H1 (cell line): ENCODE data around the gene LDLRAD4. TPM values are rescaled to one million over a fixed set of nuclear protein-coding genes. Genes with fewer than 3 reads are reported as not detected.

Experiments used
- CTCF ChIA-PET: fragments of 300-600 bp; sonication (Branson Sonifier 250); formaldehyde crosslinking; loops from one replicate; lab custom pipeline; 2021; ENCODE audit not compliant: partially characterized antibody; lab: Charles Lee
- POLR2A ChIA-PET: fragments of 300-600 bp; sonication (Branson Sonifier 250); formaldehyde crosslinking; loops from one replicate; lab custom pipeline; 2021; ENCODE audit warnings: inconsistent platforms; ENCODE audit not compliant: partially characterized antibody; lab: Charles Lee
- DNase-seq, 2 experiments: peaks; one replicate each; pipeline versions ENCODE4 v3.0.0 to v3.0.0-alpha.2; 2010 to 2022; ENCODE audit warnings: low spot score in 2 of 2, low read depth in 1 of 2, mixed read lengths in 1 of 2
- FAIRE-seq: peaks from 2 replicates; lab custom pipeline; 2011; peaks lifted over from hg19 to GRCh38; lab: Jason Lieb, UNC
- H2AFZ ChIP-seq: 2 replicates; pipeline ENCODE4 v1.8.1; 2012; ENCODE audit warnings: low read length, inconsistent platforms
- H2AK5ac ChIP-seq: 2 replicates; pipeline ENCODE4 v1.6.1; 2013; ENCODE audit warnings: low read depth, low read length
- H2BK120ac ChIP-seq: replicated peaks from 2 replicates; pipeline ENCODE3; 2013; ENCODE audit warnings: low read depth, low read length, inconsistent platforms
- H2BK12ac ChIP-seq: 2 replicates; pipeline ENCODE4 v1.6.1; 2013; ENCODE audit warnings: low read depth, low read length
- H2BK15ac ChIP-seq: 2 replicates; pipeline ENCODE4 v1.6.1; 2013; ENCODE audit warnings: low read length
- H2BK20ac ChIP-seq: 2 replicates; pipeline ENCODE4 v1.6.1; 2013; ENCODE audit warnings: low read length
- H2BK5ac ChIP-seq: 2 replicates; pipeline ENCODE4 v1.6.1; 2013; ENCODE audit warnings: low read depth, low read length
- H3K14ac ChIP-seq: 2 replicates; pipeline ENCODE4 v1.6.1; 2013; ENCODE audit warnings: inconsistent platforms; ENCODE audit not compliant: insufficient read length
- H3K18ac ChIP-seq: 2 replicates; pipeline ENCODE4 v1.6.1; 2013; ENCODE audit warnings: low read length; ENCODE audit errors: extremely low read depth
- H3K23ac ChIP-seq: 2 replicates; pipeline ENCODE4 v1.6.1; 2013; ENCODE audit warnings: inconsistent platforms; ENCODE audit not compliant: insufficient read length
- H3K23me2 ChIP-seq: 2 replicates; pipeline ENCODE4 v1.6.1; 2013; ENCODE audit warnings: low read depth, low read length
- H3K27ac ChIP-seq: 2 replicates; pipeline ENCODE4 v1.6.1; 2011; ENCODE audit warnings: low read depth, low read length, inconsistent platforms
- H3K27me3 ChIP-seq, 4 experiments: replicated peaks in 1 of 4; 1 replicate in 1 of 4; 2 replicates in 3 of 4; pipeline versions ENCODE4 v1.6.1 to v1.8.1; 2011 to 2013; ENCODE audit warnings: low read length in 3 of 4, mild to moderate bottlenecking in 3 of 4, inconsistent platforms in 2 of 4, mixed read lengths in 2 of 4, moderate library complexity in 1 of 4; ENCODE audit not compliant: control insufficient read depth in 3 of 4, insufficient read depth in 3 of 4; ENCODE audit errors: extremely low read depth in 1 of 4
- H3K36me3 ChIP-seq, 4 experiments: 2 replicates each; pipeline versions ENCODE4 v1.6.1 to v1.8.1; 2011 to 2013; ENCODE audit warnings: mild to moderate bottlenecking in 4 of 4, low read length in 3 of 4, moderate library complexity in 2 of 4, control low read depth in 1 of 4, inconsistent platforms in 1 of 4; ENCODE audit not compliant: insufficient read depth in 4 of 4, control insufficient read depth in 2 of 4
- H3K4ac ChIP-seq: replicated peaks from 2 replicates; pipeline ENCODE3; 2013; ENCODE audit warnings: low read length, low read depth, mixed read lengths, inconsistent platforms; ENCODE audit not compliant: insufficient read length
- H3K4me1 ChIP-seq, 4 experiments: replicated peaks in 1 of 4; 1 replicate in 1 of 4; 2 replicates in 3 of 4; pipeline versions ENCODE4 v1.6.1 to v1.8.1; 2011 to 2013; ENCODE audit warnings: low read length in 3 of 4, inconsistent platforms in 2 of 4, mixed read lengths in 1 of 4; ENCODE audit not compliant: insufficient read depth in 4 of 4, control insufficient read depth in 3 of 4
- H3K4me2 ChIP-seq, 2 experiments: 2 replicates each; pipeline versions ENCODE4 v1.6.1 to v1.8.1; 2011 to 2013; ENCODE audit warnings: low read depth in 2 of 2, low read length in 2 of 2, control low read depth in 1 of 2, inconsistent platforms in 1 of 2, mild to moderate bottlenecking in 1 of 2; ENCODE audit not compliant: insufficient read depth in 1 of 2
- H3K4me3 ChIP-seq, 4 experiments: fragments of 200-600, 300-600 bp in 1 of 4; sonication (generic), shearing (Covaris generic), sonication (Bioruptor Twin) in 1 of 4; 2 replicates each; pipeline versions ENCODE4 v1.5.1 to v1.8.1; 2011 to 2016; ENCODE audit warnings: low read length in 4 of 4, low read depth in 3 of 4, control low read depth in 2 of 4, inconsistent platforms in 2 of 4, mild to moderate bottlenecking in 2 of 4, mixed read lengths in 1 of 4, moderate library complexity in 1 of 4; ENCODE audit not compliant: insufficient read depth in 2 of 4; ENCODE audit errors: extremely low read depth in 1 of 4
- H3K56ac ChIP-seq: replicated peaks from 2 replicates; pipeline ENCODE3; 2013; ENCODE audit warnings: low read depth, mild to moderate bottlenecking, mixed read lengths, low read length, inconsistent platforms; ENCODE audit not compliant: insufficient read length
- H3K79me1 ChIP-seq: 2 replicates; pipeline ENCODE4 v1.6.1; 2013; ENCODE audit warnings: low read depth, low read length, control low read depth
- H3K79me2 ChIP-seq, 2 experiments: 2 replicates each; pipeline versions ENCODE4 v1.6.1 to v1.8.1; 2012 to 2013; ENCODE audit warnings: low read length in 2 of 2, mild to moderate bottlenecking in 2 of 2, inconsistent platforms in 1 of 2; ENCODE audit not compliant: insufficient read depth in 2 of 2, control insufficient read depth in 1 of 2
- H3K9ac ChIP-seq, 4 experiments: replicated peaks in 1 of 4; 1 replicate in 1 of 4; 2 replicates in 3 of 4; pipeline versions ENCODE4 v1.6.1 to v1.8.1; 2011 to 2013; ENCODE audit warnings: low read depth in 3 of 4, low read length in 3 of 4, control low read depth in 2 of 4, mild to moderate bottlenecking in 2 of 4, moderate library complexity in 2 of 4, inconsistent platforms in 1 of 4; ENCODE audit errors: extremely low read depth in 1 of 4
- H3K9me3 ChIP-seq, 2 experiments: 2 replicates each; pipeline versions ENCODE4 v1.6.1 to v1.8.1; 2012 to 2013; ENCODE audit warnings: mild to moderate bottlenecking in 2 of 2, moderate library complexity in 2 of 2, control low read depth in 1 of 2, inconsistent platforms in 1 of 2, low read depth in 1 of 2, low read length in 1 of 2, mixed read lengths in 1 of 2; ENCODE audit not compliant: insufficient read depth in 2 of 2
- H4K20me1 ChIP-seq, 2 experiments: replicated peaks in 1 of 2; 2 replicates each; pipeline versions ENCODE3 to v1.8.1; 2011 to 2013; ENCODE audit warnings: inconsistent platforms in 2 of 2, low read length in 2 of 2, mild to moderate bottlenecking in 1 of 2; ENCODE audit not compliant: insufficient read depth in 2 of 2, control insufficient read depth in 1 of 2
- H4K5ac ChIP-seq: 2 replicates; pipeline ENCODE4 v1.6.1; 2013; ENCODE audit warnings: low read length, low read depth, mixed read lengths, inconsistent platforms; ENCODE audit not compliant: insufficient read length
- H4K8ac ChIP-seq: 2 replicates; pipeline ENCODE4 v1.8.0; 2013; ENCODE audit warnings: mild to moderate bottlenecking, moderate library complexity, low read length, inconsistent platforms; ENCODE audit not compliant: insufficient read depth; ENCODE audit errors: extremely low read depth
- H4K91ac ChIP-seq: replicated peaks from 2 replicates; pipeline ENCODE3; 2013; ENCODE audit warnings: low read length, mixed read lengths, inconsistent platforms; ENCODE audit not compliant: insufficient read length
- ASH2L ChIP-seq: fragments of 200-600, 300-600 bp; sonication (generic); IDR thresholded peaks from one replicate; pipeline ENCODE4 v1.7.1; 2017; ENCODE audit warnings: low read length
- BACH1 ChIP-seq: IDR thresholded peaks from 2 replicates; pipeline ENCODE4 v1.6.1; 2012; ENCODE audit warnings: low read length, improper control_type of control experiment
- E2F6 ChIP-seq: IDR thresholded peaks from 2 replicates; pipeline ENCODE4 v1.6.1; 2012; ENCODE audit warnings: inconsistent platforms
- EGR1 ChIP-seq: IDR thresholded peaks from 2 replicates; pipeline ENCODE4 v1.6.1; 2011; ENCODE audit warnings: low read depth, low read length, borderline replicate concordance
- EP300 ChIP-seq, 2 experiments: IDR thresholded peaks; 1 replicate in 1 of 2; 2 replicates in 1 of 2; pipeline ENCODE4 v1.6.1; 2011 to 2012; ENCODE audit warnings: low read depth in 2 of 2, low read length in 2 of 2, mild to moderate bottlenecking in 2 of 2, borderline replicate concordance in 1 of 2, inconsistent platforms in 1 of 2, moderate library complexity in 1 of 2
- EZH2 ChIP-seq: fragments of 200-600 bp; sonication (generic); IDR thresholded peaks from 2 replicates; pipeline ENCODE4 v1.7.1; 2012; ENCODE audit warnings: low read depth, mild to moderate bottlenecking, moderate library complexity, low read length, inconsistent platforms; ENCODE audit not compliant: severe bottlenecking
- FOSL1 ChIP-seq: IDR thresholded peaks from 2 replicates; pipeline ENCODE4 v1.6.1; 2011; ENCODE audit warnings: mild to moderate bottlenecking, low read depth, low read length, moderate library complexity; ENCODE audit not compliant: insufficient read depth
- NRF1 ChIP-seq: IDR thresholded peaks from 2 replicates; pipeline ENCODE4 v1.6.1; 2011; ENCODE audit warnings: mild to moderate bottlenecking, low read depth, low read length, improper control_type of control experiment
- SP1 ChIP-seq: IDR thresholded peaks from 2 replicates; pipeline ENCODE4 v1.6.1; 2011; ENCODE audit warnings: low read depth, low read length
- TAF1 ChIP-seq: IDR thresholded peaks from 2 replicates; pipeline ENCODE4 v1.6.1; 2011; ENCODE audit warnings: mild to moderate bottlenecking, low read depth, low read length
- TAF7 ChIP-seq: optimal IDR thresholded peaks from 2 replicates; pipeline ENCODE3; 2011; ENCODE audit warnings: low read depth, mild to moderate bottlenecking, inconsistent platforms, low read length, moderate library complexity, borderline replicate concordance
- TCF12 ChIP-seq: IDR thresholded peaks from 2 replicates; pipeline ENCODE4 v1.6.1; 2011; ENCODE audit warnings: low read depth, mild to moderate bottlenecking, low read length
- WGBS, 2 experiments: shearing (Covaris generic) in 1 of 2; methylation state at CpG; one replicate each; pipeline versions ENCODE4 v1.1.6 to v1.1.7; 2013 to 2015; ENCODE audit warnings: low lambda C conversion rate in 2 of 2, mixed read lengths in 2 of 2, inconsistent platforms in 1 of 2, low coverage in 1 of 2, missing lambda C conversion rate in 1 of 2; ENCODE audit not compliant: insufficient replicate concordance in 2 of 2, insufficient coverage in 1 of 2, insufficient read length in 1 of 2; ENCODE audit errors: extremely low coverage in 1 of 2, missing lambda C conversion rate in 1 of 2; 5-methylcytosine and 5-hydroxymethylcytosine counted together
- polyA plus RNA-seq, 7 experiments: library from polyadenylated mRNA; depleted of rRNA in 3 of 7; stranded (reverse) in 5 of 7; unstranded in 2 of 7; fragments of >200 nt in 5 of 7; fragments of 200-250 nt in 2 of 7; gene quantifications; 1 replicate in 5 of 7; 2 replicates in 1 of 7; 4 replicates in 1 of 7; pipeline versions ENCODE4 v1.2.1 to v1.2.3, GENCODE V29; 2011 to 2013; ENCODE audit warnings: missing spikeins in 2 of 7, mixed read lengths in 2 of 7
- total RNA-seq: library from RNA; stranded (reverse); fragmentation: NEBNext Ultra II Directional; extraction: Animal tissue kit (Norgen Biotek cat#: 25700); gene quantifications from 2 replicates; pipeline ENCODE4 v1.2.1, GENCODE V29; 2021

The LDLRAD4 gene
- total and polyA plus RNA-seq, 2 of the 8 experiments (the other 6 are each of a cell fraction or from before 2014, with no cell fraction given) = 0.77 to 1.4 TPM

- Histone ChIP-seq H2BK120ac (no peak overlapping the region), H3K23ac (no peak overlapping the region), H2BK15ac (no peak overlapping the region), H3K27me3 (no peaks in the 10 kb centered on the region), H4K5ac (no peak overlapping the region), H3K4me1 (no peaks in the 10 kb centered on the region; a peak in 3 of 7 replicates), H3K4me3 (no peak overlapping the region), H3K18ac (no peak overlapping the region), H3K79me2 (no peaks in the 10 kb centered on the region), H2BK20ac (no peak overlapping the region), H3K23me2 (no peaks in the 10 kb centered on the region; the same call in 1 of the 2 replicates), H3K4ac (no peak overlapping the region), H2AFZ (no peak overlapping the region), H4K20me1 (no peaks in the 10 kb centered on the region), H3K27ac (no peak overlapping the region), H3K9me3 (no peaks in the 10 kb centered on the region), H2BK5ac (no peak overlapping the region), H3K9ac (no peak overlapping the region; a peak in 1 of 7 replicates), H3K56ac (no peak overlapping the region), H2BK12ac (no peak overlapping the region), H3K14ac (no peak overlapping the region), H3K4me2 (no peak overlapping the region), H3K36me3 (no peaks in the 10 kb centered on the region), H3K79me1 (no peaks in the 10 kb centered on the region), H2AK5ac (0 out of 2 replicates have a peak overlapping the region, but pooled peaks have one; percentile 13), H4K8ac (no peak overlapping the region; the same call in 1 of the 2 replicates), H4K91ac (no peak overlapping the region)
- FAIRE-seq (no peak), DNase-seq (no peak)
- WGBS, 2 experiments = 90% methylated on average over 9 of the region's 9 CpGs; no CpG with 5 or more reads in 1 of the 2 experiments
- ChIA-PET POLR2A (no interaction called here), CTCF (interaction anchor here (1.1 to 1.2 kb wide), 2 partner anchors 106 to 162 kb away, joined by 3 to 4 read pairs; no protein-coding TSS in a partner anchor)
- TF ChIP-seq TAF1 (no peak), NRF1 (no peak), TCF12 (no peak), TAF7 (no peak), E2F6 (no peak), EGR1 (no peak), EZH2 (no peak), EP300 (IDR thresholded peaks at IDR 0.05; ENCODE audit: borderline replicate concordance in 1 of 2, low read depth in 2 of 2, low read length in 2 of 2) (no peak), FOSL1 (no peak), BACH1 (no peak), ASH2L (no peak), SP1 (no peak)
Observed at GRCh38 chr18:13378150-13378549, 159.6 kb downstream of the LDLRAD4 start.
